Mesendoderm (in vitro differentiated cells): Measurements from ENCODE around the gene AGBL4.

Experiments used
- DNase-seq: peaks from one replicate; pipeline ENCODE4 v3.0.0; 2013
- H2AK5ac ChIP-seq: 2 replicates; pipeline ENCODE4 v1.6.1; 2013; ENCODE audit warnings: low read length, inconsistent platforms
- H2BK120ac ChIP-seq: 2 replicates; pipeline ENCODE4 v1.6.1; 2013; ENCODE audit warnings: low read depth, mild to moderate bottlenecking, low read length, moderate library complexity, mixed read lengths
- H2BK15ac ChIP-seq: replicated peaks from 2 replicates; pipeline ENCODE4 v1.6.1; 2013; ENCODE audit warnings: low read depth, mild to moderate bottlenecking, moderate library complexity
- H2BK5ac ChIP-seq: 2 replicates; pipeline ENCODE4 v1.6.1; 2013; ENCODE audit warnings: low read length, inconsistent platforms
- H3K18ac ChIP-seq: 2 replicates; pipeline ENCODE4 v1.6.1; 2013; ENCODE audit warnings: mild to moderate bottlenecking, low read length, mixed read lengths
- H3K23ac ChIP-seq: one replicate; pipeline ENCODE4 v1.6.1; 2013; ENCODE audit warnings: low read length
- H3K27ac ChIP-seq: 2 replicates; pipeline ENCODE4 v1.5.1; 2013; ENCODE audit warnings: low read depth, mild to moderate bottlenecking, inconsistent platforms, low read length, moderate library complexity
- H3K27me3 ChIP-seq: 2 replicates; pipeline ENCODE4 v1.6.1; 2013; ENCODE audit warnings: low read length, control low read depth, mild to moderate bottlenecking, inconsistent platforms; ENCODE audit not compliant: insufficient read depth, poor library complexity
- H3K36me3 ChIP-seq: 2 replicates; pipeline ENCODE4 v1.6.1; 2013; ENCODE audit warnings: low read length, inconsistent platforms; ENCODE audit not compliant: control insufficient read depth, insufficient read depth
- H3K4ac ChIP-seq: one replicate; pipeline ENCODE4 v1.6.1; 2013; ENCODE audit warnings: low read depth, mild to moderate bottlenecking, low read length, moderate library complexity
- H3K4me1 ChIP-seq: 2 replicates; pipeline ENCODE4 v1.6.1; 2013; ENCODE audit warnings: low read depth, low read length, inconsistent platforms; ENCODE audit not compliant: control insufficient read depth
- H3K4me2 ChIP-seq: 2 replicates; pipeline ENCODE4 v1.6.1; 2013; ENCODE audit warnings: low read length
- H3K4me3 ChIP-seq: 2 replicates; pipeline ENCODE4 v1.5.1; 2013; ENCODE audit warnings: mild to moderate bottlenecking, low read length
- H3K56ac ChIP-seq: one replicate; pipeline ENCODE4 v1.6.1; 2013; ENCODE audit warnings: low read length
- H3K79me1 ChIP-seq: 2 replicates; pipeline ENCODE4 v1.6.1; 2013; ENCODE audit warnings: low read length, inconsistent platforms
- H3K79me2 ChIP-seq: 2 replicates; pipeline ENCODE4 v1.6.1; 2013; ENCODE audit warnings: mild to moderate bottlenecking, low read length; ENCODE audit not compliant: control insufficient read depth, insufficient read depth
- H3K9ac ChIP-seq: 2 replicates; pipeline ENCODE4 v1.6.1; 2013; ENCODE audit warnings: low read length, inconsistent platforms
- H4K5ac ChIP-seq: one replicate; pipeline ENCODE4 v1.6.1; 2013; ENCODE audit warnings: low read length
- H4K8ac ChIP-seq: one replicate; pipeline ENCODE4 v1.6.1; 2013; ENCODE audit warnings: low read depth, mild to moderate bottlenecking, control low read depth, low read length, moderate library complexity
- WGBS: extraction: QIAGEN DNeasy Blood & Tissue Kit; methylation state at CpG from one replicate; pipeline ENCODE4 v1.1.7; 2013; ENCODE audit warnings: low lambda C conversion rate, missing lambda C conversion rate; ENCODE audit not compliant: insufficient coverage; ENCODE audit errors: extremely low coverage; 5-methylcytosine and 5-hydroxymethylcytosine counted together

AGBL4 gene

DNA sequence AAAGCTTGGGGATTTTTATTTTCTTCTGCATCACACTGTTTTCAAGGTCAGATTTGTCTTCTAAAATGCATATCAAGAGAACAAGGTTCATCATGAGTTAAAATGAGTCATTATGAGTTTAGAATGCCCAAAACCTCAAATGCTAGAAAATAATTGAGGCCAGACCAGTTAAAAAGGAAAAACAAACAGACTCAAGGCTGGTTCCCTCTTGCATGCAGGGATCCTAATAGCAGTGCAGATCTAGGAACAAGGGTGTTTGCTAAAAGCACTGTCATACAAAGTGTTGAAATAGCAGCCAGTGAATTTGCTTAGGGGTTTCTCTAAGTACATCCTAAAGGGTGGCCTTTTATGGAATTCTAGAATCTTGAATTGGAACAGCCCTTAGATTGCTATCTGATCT lies 1262.3 kb downstream of the AGBL4 start:
- no peak overlapping the region for H3K4ac ChIP-seq
- no peaks in the 10 kb centered on the region for H3K79me1 ChIP-seq
- H3K56ac ChIP-seq: no peak overlapping the region
- H3K27me3 ChIP-seq: no peaks in the 10 kb centered on the region
- H3K79me2 ChIP-seq: no peaks in the 10 kb centered on the region
- H3K4me3 ChIP-seq: no peak overlapping the region
- no peak overlapping the region for H2BK120ac ChIP-seq
- no peak overlapping the region for H2AK5ac ChIP-seq
- no peak overlapping the region for H2BK5ac ChIP-seq
- H3K9ac ChIP-seq: no peak overlapping the region
- no peak overlapping the region for H3K4me2 ChIP-seq
- DNase-seq: no peak
- H3K36me3 ChIP-seq: no peaks in the 10 kb centered on the region
- H2BK15ac ChIP-seq: no peak overlapping the region
- no peak overlapping the region for H3K23ac ChIP-seq
- no peak overlapping the region for H4K8ac ChIP-seq
- no peak overlapping the region for H3K27ac ChIP-seq
- H3K18ac ChIP-seq: no peak overlapping the region
- H3K4me1 ChIP-seq: no peaks in the 10 kb centered on the region
- no peak overlapping the region for H4K5ac ChIP-seq

DNA sequence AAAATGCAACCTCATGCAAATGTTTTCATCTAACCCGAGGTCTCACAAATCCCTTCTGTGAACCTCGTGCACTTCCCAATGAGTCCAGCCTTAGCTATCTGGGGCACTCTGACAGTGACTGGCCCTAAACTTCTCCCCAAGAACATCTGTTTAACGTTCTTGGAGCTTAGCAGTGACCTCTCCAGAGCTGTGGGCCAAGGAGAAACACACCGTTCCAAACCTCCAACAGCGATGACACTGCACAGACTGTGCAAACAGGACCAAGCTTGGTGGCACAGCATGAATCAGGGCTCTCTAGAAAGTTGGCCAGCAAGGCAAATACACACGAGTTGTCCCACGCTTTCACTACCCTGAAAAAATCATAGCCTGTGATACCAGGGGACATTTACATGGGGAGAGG lies 1262.9 kb downstream of the AGBL4 start:
- Histone ChIP-seq H3K4ac (no peak overlapping the region), H3K23ac (no peak overlapping the region)

DNA sequence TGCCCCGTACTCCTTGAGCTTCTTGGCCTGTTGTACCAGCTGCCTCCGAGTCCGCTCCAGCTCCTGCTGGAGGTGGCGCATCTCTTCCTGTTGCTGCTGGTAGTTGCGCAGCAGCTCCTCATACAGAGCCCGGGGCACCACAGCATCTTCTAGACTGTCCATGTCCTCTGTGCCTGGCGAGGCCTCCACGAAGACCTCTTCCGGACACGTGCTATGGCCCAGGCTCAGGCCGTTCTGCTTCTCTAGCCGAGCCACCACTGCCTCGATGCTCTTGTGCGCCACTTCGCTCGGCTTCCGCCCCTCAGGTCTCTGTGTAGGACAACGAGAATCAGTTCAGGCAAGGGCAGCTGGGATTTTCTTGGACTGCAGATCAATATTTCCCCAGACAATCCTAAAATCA lies 1264.8 kb downstream of the AGBL4 start:
- Histone ChIP-seq H3K27ac (no peak overlapping the region), H2AK5ac (no peak overlapping the region), H3K18ac (no peak overlapping the region), H3K4me3 (no peak overlapping the region), H3K36me3 (no peaks in the 10 kb centered on the region), H3K23ac (no peak overlapping the region), H3K4me1 (no peaks in the 10 kb centered on the region), H3K9ac (no peak overlapping the region), H3K27me3 (no peaks in the 10 kb centered on the region), H3K79me2 (no peaks in the 10 kb centered on the region), H2BK120ac (no peak overlapping the region), H3K4ac (no peak overlapping the region), H4K5ac (no peak overlapping the region), H4K8ac (no peak overlapping the region), H2BK15ac (no peak overlapping the region), H3K79me1 (no peaks in the 10 kb centered on the region), H2BK5ac (no peak overlapping the region), H3K56ac (no peak overlapping the region), H3K4me2 (no peak overlapping the region)
- DNase-seq: no peak
- no CpG with 5 or more reads among the region's 18 CpGs for WGBS

More for the DNA sequence above, 1262.9 kb downstream of the AGBL4 start:
- H2BK5ac ChIP-seq: no peak overlapping the region
- H3K79me2 ChIP-seq: no peaks in the 10 kb centered on the region
- no peak overlapping the region for H2BK15ac ChIP-seq
- no peaks in the 10 kb centered on the region for H3K79me1 ChIP-seq
- H3K4me1 ChIP-seq: no peaks in the 10 kb centered on the region
- H3K4me3 ChIP-seq: no peak overlapping the region
- H3K9ac ChIP-seq: no peak overlapping the region
- DNase-seq: no peak
- H3K18ac ChIP-seq: no peak overlapping the region
- no peaks in the 10 kb centered on the region for H3K27me3 ChIP-seq
- H3K4me2 ChIP-seq: no peak overlapping the region
- no peak overlapping the region for H3K56ac ChIP-seq
- no CpG with 5 or more reads among the region's 7 CpGs for WGBS
- no peaks in the 10 kb centered on the region for H3K36me3 ChIP-seq
- H4K8ac ChIP-seq: no peak overlapping the region
- H4K5ac ChIP-seq: no peak overlapping the region
- no peak overlapping the region for H3K27ac ChIP-seq
- no peak overlapping the region for H2BK120ac ChIP-seq
- no peak overlapping the region for H2AK5ac ChIP-seq

DNA sequence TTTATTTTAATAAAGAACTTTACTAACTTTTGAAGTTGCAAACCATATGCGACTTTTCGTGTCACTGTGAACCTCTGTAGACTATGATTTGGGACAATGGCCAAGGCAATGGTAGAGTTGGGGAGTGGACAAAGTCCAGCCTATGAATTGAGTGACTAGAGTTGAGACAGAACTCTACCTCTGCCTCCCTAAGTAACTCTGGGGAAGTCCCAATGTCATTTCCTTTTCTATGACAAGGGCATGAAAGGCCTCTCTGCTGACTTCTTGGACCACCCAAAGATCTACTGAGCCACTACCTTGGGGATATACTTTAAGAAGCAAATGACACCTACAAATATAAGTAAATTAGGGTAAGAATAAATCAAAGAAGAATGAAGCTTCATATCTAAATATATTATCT lies 1266.4 kb downstream of the AGBL4 start:
- H2AK5ac ChIP-seq: no peak overlapping the region
- H3K4me3 ChIP-seq: no peak overlapping the region
- no peak overlapping the region for H3K18ac ChIP-seq
- H2BK15ac ChIP-seq: no peak overlapping the region
- no peaks in the 10 kb centered on the region for H3K79me1 ChIP-seq
- no peak overlapping the region for H4K8ac ChIP-seq
- H3K4ac ChIP-seq: no peak overlapping the region
- no peak overlapping the region for H3K27ac ChIP-seq
- H2BK5ac ChIP-seq: no peak overlapping the region
- no peak overlapping the region for H2BK120ac ChIP-seq
- H3K4me1 ChIP-seq: no peaks in the 10 kb centered on the region
- DNase-seq: no peak
- no peaks in the 10 kb centered on the region for H3K79me2 ChIP-seq
- H3K23ac ChIP-seq: no peak overlapping the region
- H3K56ac ChIP-seq: no peak overlapping the region
- H4K5ac ChIP-seq: no peak overlapping the region
- H3K4me2 ChIP-seq: no peak overlapping the region
- no peaks in the 10 kb centered on the region for H3K27me3 ChIP-seq
- no CpG with 5 or more reads among the region's 2 CpGs for WGBS
- H3K36me3 ChIP-seq: no peaks in the 10 kb centered on the region
- no peak overlapping the region for H3K9ac ChIP-seq

DNA sequence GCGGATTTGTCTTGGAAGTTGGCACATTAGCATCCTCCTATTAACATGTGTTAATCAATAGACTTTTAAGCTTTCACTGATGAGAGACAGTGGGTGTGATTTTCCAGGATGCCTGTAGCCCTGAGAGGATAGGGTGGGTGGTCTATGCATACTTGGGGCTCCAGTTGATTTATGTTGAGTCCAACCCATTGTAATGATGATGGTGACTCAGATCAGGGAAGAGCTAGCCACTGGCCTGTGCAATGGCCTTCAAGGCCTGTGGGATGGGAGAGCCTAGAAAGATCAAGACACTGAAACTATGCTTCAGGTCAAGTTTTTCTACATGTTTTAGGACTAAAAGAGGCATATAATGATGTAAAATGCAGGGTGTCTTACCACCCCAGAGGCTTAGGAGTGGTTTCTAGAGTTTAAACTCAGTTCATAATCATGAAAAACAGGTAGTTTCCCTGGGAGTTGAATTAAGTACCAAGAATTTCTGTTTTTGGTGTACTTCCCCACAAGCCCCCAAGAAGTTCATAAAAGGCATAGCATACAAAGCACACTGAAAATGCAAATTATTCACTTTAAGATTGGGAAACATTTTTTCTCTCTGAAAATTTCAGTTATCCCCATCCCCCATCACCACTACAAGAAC lies 1267.0 kb downstream of the AGBL4 start:
- no peaks in the 10 kb centered on the region for H3K79me2 ChIP-seq
- H4K8ac ChIP-seq: no peak overlapping the region
- WGBS: no CpG with 5 or more reads among the region's 1 CpG
- no peak for DNase-seq
- H3K4me2 ChIP-seq: no peak overlapping the region
- no peak overlapping the region for H2AK5ac ChIP-seq
- H2BK120ac ChIP-seq: no peak overlapping the region
- H3K36me3 ChIP-seq: no peaks in the 10 kb centered on the region
- H3K23ac ChIP-seq: no peak overlapping the region
- no peak overlapping the region for H4K5ac ChIP-seq
- H3K4me3 ChIP-seq: no peak overlapping the region
- H2BK5ac ChIP-seq: no peak overlapping the region
- no peak overlapping the region for H3K27ac ChIP-seq
- no peaks in the 10 kb centered on the region for H3K27me3 ChIP-seq
- no peak overlapping the region for H2BK15ac ChIP-seq
- no peak overlapping the region for H3K4ac ChIP-seq
- no peak overlapping the region for H3K56ac ChIP-seq
- H3K79me1 ChIP-seq: no peaks in the 10 kb centered on the region
- H3K4me1 ChIP-seq: no peaks in the 10 kb centered on the region
- no peak overlapping the region for H3K18ac ChIP-seq
- no peak overlapping the region for H3K9ac ChIP-seq

DNA sequence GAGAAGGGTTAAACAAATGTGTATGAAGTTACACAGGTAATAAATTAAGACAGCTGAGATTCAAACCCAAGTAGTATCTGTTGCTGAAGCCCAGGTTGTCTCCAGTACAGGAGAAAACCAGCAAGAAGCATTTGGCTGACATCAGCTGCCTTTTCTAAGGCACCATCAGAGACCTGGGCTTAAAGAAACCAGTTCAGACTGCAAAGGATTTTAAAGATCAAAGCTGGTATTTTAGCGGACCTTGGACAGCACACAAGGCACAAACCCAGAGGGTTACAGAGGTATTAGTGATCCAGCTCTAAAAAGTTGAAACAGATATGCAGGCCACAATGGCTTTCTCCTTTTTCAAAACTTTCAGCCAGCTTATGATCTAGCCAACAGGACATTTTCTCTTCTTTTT lies 1270.5 kb downstream of the AGBL4 start:
- H3K27ac ChIP-seq: no peak overlapping the region
- no CpG with 5 or more reads among the region's 1 CpG for WGBS
- H3K18ac ChIP-seq: no peak overlapping the region
- H3K27me3 ChIP-seq: no peaks in the 10 kb centered on the region
- no peak overlapping the region for H2BK5ac ChIP-seq
- H3K56ac ChIP-seq: no peak overlapping the region
- H2AK5ac ChIP-seq: no peak overlapping the region
- H3K36me3 ChIP-seq: no peaks in the 10 kb centered on the region
- no peaks in the 10 kb centered on the region for H3K79me1 ChIP-seq
- no peaks in the 10 kb centered on the region for H3K79me2 ChIP-seq
- DNase-seq: no peak
- no peak overlapping the region for H3K23ac ChIP-seq
- H4K5ac ChIP-seq: no peak overlapping the region
- no peak overlapping the region for H3K4me3 ChIP-seq
- no peak overlapping the region for H4K8ac ChIP-seq
- H3K4me2 ChIP-seq: no peak overlapping the region
- no peaks in the 10 kb centered on the region for H3K4me1 ChIP-seq
- no peak overlapping the region for H2BK15ac ChIP-seq
- H3K4ac ChIP-seq: no peak overlapping the region
- H2BK120ac ChIP-seq: no peak overlapping the region
- H3K9ac ChIP-seq: no peak overlapping the region
